ENCODE results near the gene APOA1.

APOA1 gene

GRCh38 chr11:116825854-116826750 is 11.3 kb downstream of the APOA1 start:
- H3K4me3 ChIP-seq (ENCODE audit: low read length) = no peak overlapping the region
- TF ChIP-seq CTCF (IDR thresholded peaks at IDR 0.05; ENCODE audit: insufficient read depth, low read depth, low read length, missing control alignments) = no peak
- no peak for DNase-seq (ENCODE audit: low read depth)

- no peak for TF ChIP-seq CTCF (IDR thresholded peaks at IDR 0.05; ENCODE audit: insufficient read depth, low read depth, low read length, missing control alignments)
- no peak overlapping the region for H3K4me3 ChIP-seq (ENCODE audit: low read length)
- DNase-seq (ENCODE audit: low read depth) = no peak
Observed at GRCh38 chr11:116825434-116825833, 12.0 kb downstream of the APOA1 start.

- TF ChIP-seq CTCF (IDR thresholded peaks at IDR 0.05; ENCODE audit: insufficient read depth, low read depth, low read length, missing control alignments) = no peak
- DNase-seq (ENCODE audit: low read depth) = no peak
Observed at GRCh38 chr11:116823031-116823843, 14.2 kb downstream of the APOA1 start, which contains the start of gene APOA4. Gene APOA4 (minus strand): TSS chr11:116823304. CDS start chr11:116823191, 113 bp downstream.

GRCh38 chr11:116822575-116822974 is 14.8 kb downstream of the APOA1 start:
- no peak for TF ChIP-seq CTCF (IDR thresholded peaks at IDR 0.05; ENCODE audit: insufficient read depth, low read depth, low read length, missing control alignments)
- no peak for DNase-seq (ENCODE audit: low read depth)
- no peak overlapping the region for H3K4me3 ChIP-seq (ENCODE audit: low read length)

More at GRCh38 chr11:116823031-116823843, 14.2 kb downstream of the APOA1 start, which contains the start of gene APOA4:
- no peak within 1 kb of the TSS for H3K4me3 ChIP-seq (ENCODE audit: low read length)

GRCh38 chr11:116821050-116821918 is 16.1 kb downstream of the APOA1 start:
- TF ChIP-seq CTCF (IDR thresholded peaks at IDR 0.05; ENCODE audit: insufficient read depth, low read depth, low read length, missing control alignments) = no peak
- no peak overlapping the region for H3K4me3 ChIP-seq (ENCODE audit: low read length)
- DNase-seq (ENCODE audit: low read depth) = no peak

- no peak for DNase-seq (ENCODE audit: low read depth)
- no peak overlapping the region for H3K4me3 ChIP-seq (ENCODE audit: low read length)
- TF ChIP-seq CTCF (IDR thresholded peaks at IDR 0.05; ENCODE audit: insufficient read depth, low read depth, low read length, missing control alignments) = no peak
Observed at GRCh38 chr11:116819049-116819448, 18.4 kb downstream of the APOA1 start.

All from epithelial cell of esophagus (primary cell).